Measurements from ENCODE around the gene COQ8B. TPM values are rescaled to one million over a fixed set of nuclear protein-coding genes. Genes with fewer than 3 reads are reported as not detected.
"Not testable (repeated sequence)": the region's sequence is repeated elsewhere in the genome, so short reads cannot be mapped to it uniquely, and the experiment has no call there.

The COQ8B gene
- 20.9 and 30.5 TPM in 2 replicates for total RNA-seq

- DNase-seq (ENCODE audit: low read depth): peak; percentile 80
- no peak for TF ChIP-seq CTCF (conservative IDR thresholded peaks at IDR 0.05; ENCODE audit: low read depth, low read length)
- peak within 1 kb of the TSS; percentile 74 for H3K4me3 ChIP-seq (ENCODE audit: low read depth, low read length)
Observed at GRCh38 chr19:40716482-40717324, at the start of gene COQ8B, which contains the start of gene ITPKC. Gene COQ8B (minus strand): TSS chr19:40716886. CDS start chr19:40714632, 2,254 bp downstream. Gene ITPKC (plus strand): TSS chr19:40717112. CDS start chr19:40717136, 24 bp downstream.

GRCh38 chr19:40766385-40766784 is 49.7 kb upstream of the COQ8B start:
- H3K4me3 ChIP-seq (ENCODE audit: low read depth, low read length); DNase-seq (ENCODE audit: low read depth): not testable (repeated sequence)

GRCh38 chr19:40763963-40764362 is 47.3 kb upstream of the COQ8B start:
- no peak overlapping the region for H3K4me3 ChIP-seq (ENCODE audit: low read depth, low read length)
- no peak for DNase-seq (ENCODE audit: low read depth)
- TF ChIP-seq CTCF (conservative IDR thresholded peaks at IDR 0.05; ENCODE audit: low read depth, low read length): no peak

- DNase-seq (ENCODE audit: low read depth): no peak
- no peak for TF ChIP-seq CTCF (conservative IDR thresholded peaks at IDR 0.05; ENCODE audit: low read depth, low read length)
- no peak overlapping the region for H3K4me3 ChIP-seq (ENCODE audit: low read depth, low read length)
Observed at GRCh38 chr19:40763526-40763925, 46.8 kb upstream of the COQ8B start.

- no peak for DNase-seq (ENCODE audit: low read depth)
- TF ChIP-seq CTCF (conservative IDR thresholded peaks at IDR 0.05; ENCODE audit: low read depth, low read length): no peak
- H3K4me3 ChIP-seq (ENCODE audit: low read depth, low read length): no peak overlapping the region
Observed at GRCh38 chr19:40762754-40763470, 46.2 kb upstream of the COQ8B start.

- no peak overlapping the region for H3K4me3 ChIP-seq (ENCODE audit: low read depth, low read length)
- no peak for DNase-seq (ENCODE audit: low read depth)
- TF ChIP-seq CTCF (conservative IDR thresholded peaks at IDR 0.05; ENCODE audit: low read depth, low read length): no peak
Observed at GRCh38 chr19:40759352-40759751, 42.7 kb upstream of the COQ8B start.

- H3K4me3 ChIP-seq (ENCODE audit: low read depth, low read length): no peak overlapping the region
- no peak for DNase-seq (ENCODE audit: low read depth)
- no peak for TF ChIP-seq CTCF (conservative IDR thresholded peaks at IDR 0.05; ENCODE audit: low read depth, low read length)
Observed at GRCh38 chr19:40758491-40758890, 41.8 kb upstream of the COQ8B start.
